IMR-90 (cell line): ENCODE data around the gene ETS1. TPM values are rescaled to one million over a fixed set of nuclear protein-coding genes. Genes with fewer than 3 reads are reported as not detected.

ENCODE experiments used
- ATAC-seq: fragments of 200-7000 bp; cut with Tn5 transposase; 2 replicates; pipeline ENCODE4 v1.9.1; 2020; ENCODE audit warnings: low read depth, mild to moderate bottlenecking, moderate library complexity
- BruUV-seq: library from RNA; stranded (reverse); fragments of 400-500 nt; replicated peaks from 2 replicates; lab custom pipeline; 2021; lab: Mats Ljungman, UMichigan
- CTCF ChIA-PET: fragments of 300-600 bp; formaldehyde crosslinking; extraction: SDS; loops from one replicate; lab custom pipeline; 2021; ENCODE audit warnings: antibody characterized with exemption; lab: Yijun Ruan, JAX
- POLR2A ChIA-PET: fragments of 300-600 bp; sonication (Branson Sonifier 250); formaldehyde crosslinking; loops from one replicate; lab custom pipeline; 2022; ENCODE audit warnings: antibody characterized with exemption; ENCODE audit not compliant: unreplicated experiment; lab: Charles Lee
- DNase-seq: peaks from one replicate; pipeline ENCODE4 v3.0.0; 2013
- H2AFZ ChIP-seq: replicated peaks from 2 replicates; pipeline ENCODE3; 2013; ENCODE audit warnings: low read length, mild to moderate bottlenecking; ENCODE audit not compliant: poor library complexity
- H2AK5ac ChIP-seq: 2 replicates; pipeline ENCODE4 v1.6.1; 2013; ENCODE audit warnings: low read depth, low read length, inconsistent platforms
- H2AK9ac ChIP-seq: replicated peaks from 2 replicates; pipeline ENCODE3; 2013; ENCODE audit warnings: mild to moderate bottlenecking, low read depth, low read length, moderate library complexity; ENCODE audit not compliant: poor library complexity
- H2BK120ac ChIP-seq: 2 replicates; pipeline ENCODE4 v1.6.1; 2013; ENCODE audit warnings: low read depth, low read length, inconsistent platforms
- H2BK15ac ChIP-seq: 3 replicates; pipeline ENCODE4 v1.6.1; 2013; ENCODE audit warnings: low read depth, low read length, inconsistent platforms
- H2BK20ac ChIP-seq: 2 replicates; pipeline ENCODE4 v1.6.1; 2013; ENCODE audit warnings: low read depth, mild to moderate bottlenecking, inconsistent platforms, low read length, moderate library complexity
- H2BK5ac ChIP-seq: 2 replicates; pipeline ENCODE4 v1.6.1; 2013; ENCODE audit warnings: mild to moderate bottlenecking, low read depth, low read length, inconsistent platforms; ENCODE audit not compliant: poor library complexity, severe bottlenecking
- H3K14ac ChIP-seq: replicated peaks from 2 replicates; pipeline ENCODE4 v1.6.1; 2013; ENCODE audit warnings: low read depth, low read length, inconsistent platforms
- H3K18ac ChIP-seq: 2 replicates; pipeline ENCODE4 v1.6.1; 2013; ENCODE audit warnings: low read depth, low read length, control low read depth
- H3K23ac ChIP-seq: 2 replicates; pipeline ENCODE4 v1.6.1; 2013; ENCODE audit warnings: low read depth, low read length, inconsistent platforms
- H3K27ac ChIP-seq: 2 replicates; pipeline ENCODE4 v1.5.1; 2013; ENCODE audit warnings: mild to moderate bottlenecking, control low read depth, low read length; ENCODE audit not compliant: insufficient read depth
- H3K27me3 ChIP-seq: 2 replicates; pipeline ENCODE4 v1.6.1; 2013; ENCODE audit warnings: low read length; ENCODE audit not compliant: control insufficient read depth, insufficient read depth
- H3K36me3 ChIP-seq: 2 replicates; pipeline ENCODE4 v1.6.1; 2013; ENCODE audit warnings: low read length, mixed read lengths; ENCODE audit not compliant: control insufficient read depth, insufficient read depth
- H3K4ac ChIP-seq: 2 replicates; pipeline ENCODE4 v1.6.1; 2013; ENCODE audit warnings: low read depth, low read length, inconsistent platforms
- H3K4me1 ChIP-seq: 2 replicates; pipeline ENCODE4 v1.6.1; 2013; ENCODE audit warnings: low read length, mixed read lengths; ENCODE audit not compliant: control insufficient read depth, insufficient read depth
- H3K4me2 ChIP-seq: 2 replicates; pipeline ENCODE4 v1.6.1; 2013; ENCODE audit warnings: low read depth, mild to moderate bottlenecking, control low read depth, low read length, moderate library complexity
- H3K4me3 ChIP-seq: 2 replicates; pipeline ENCODE4 v1.5.1; 2013; ENCODE audit warnings: low read depth, mild to moderate bottlenecking, control low read depth, low read length, moderate library complexity; ENCODE audit not compliant: insufficient read depth
- H3K56ac ChIP-seq: 2 replicates; pipeline ENCODE4 v1.6.1; 2013; ENCODE audit warnings: low read length, inconsistent platforms; ENCODE audit not compliant: insufficient read depth; ENCODE audit errors: extremely low read depth
- H3K79me1 ChIP-seq, 2 experiments: 2 replicates each; pipeline ENCODE4 v1.6.1; 2013; ENCODE audit warnings: low read length in 2 of 2, inconsistent platforms in 1 of 2, low read depth in 1 of 2
- H3K9ac ChIP-seq: 2 replicates; pipeline ENCODE4 v1.6.1; 2013; ENCODE audit warnings: low read depth, low read length, control low read depth
- H3K9me1 ChIP-seq: 2 replicates; pipeline ENCODE4 v1.6.1; 2013; ENCODE audit warnings: low read length, inconsistent platforms; ENCODE audit not compliant: insufficient read depth
- H3K9me3 ChIP-seq: 2 replicates; pipeline ENCODE4 v1.6.1; 2013; ENCODE audit warnings: low read length; ENCODE audit not compliant: control insufficient read depth, insufficient read depth
- H4K20me1 ChIP-seq: 2 replicates; pipeline ENCODE4 v1.6.1; 2013; ENCODE audit warnings: low read length, inconsistent platforms; ENCODE audit not compliant: insufficient read depth
- H4K5ac ChIP-seq: 2 replicates; pipeline ENCODE4 v1.6.1; 2013; ENCODE audit warnings: mild to moderate bottlenecking, low read depth, low read length, control low read depth
- H4K8ac ChIP-seq, 2 experiments: 2 replicates each; pipeline ENCODE4 v1.6.1; 2013; ENCODE audit warnings: low read depth in 2 of 2, low read length in 2 of 2, control low read depth in 1 of 2, inconsistent platforms in 1 of 2
- H4K91ac ChIP-seq: 2 replicates; pipeline ENCODE4 v1.6.1; 2013; ENCODE audit warnings: low read depth, low read length, inconsistent platforms; ENCODE audit not compliant: insufficient read depth
- BHLHE40 ChIP-seq: fragments of 150-350 bp; IDR thresholded peaks from 2 replicates; pipeline ENCODE4 v1.6.1; 2016; ENCODE audit warnings: mild to moderate bottlenecking, low read depth, low read length
- CEBPB ChIP-seq: IDR thresholded peaks from 2 replicates; pipeline ENCODE4 v1.6.1; 2012; ENCODE audit warnings: low read depth, low read length, improper control_type of control experiment
- CHD1 ChIP-seq: IDR thresholded peaks from 2 replicates; pipeline ENCODE4 v1.6.1; 2012; ENCODE audit warnings: low read depth, low read length, improper control_type of control experiment
- FOS ChIP-seq: fragments of 150-350 bp; IDR thresholded peaks from 2 replicates; pipeline ENCODE4 v1.6.1; 2016; ENCODE audit warnings: low read depth, low read length
- MAZ ChIP-seq: IDR thresholded peaks from 2 replicates; pipeline ENCODE4 v1.6.1; 2012; ENCODE audit warnings: low read depth, mild to moderate bottlenecking, low read length, improper control_type of control experiment, moderate library complexity, borderline replicate concordance
- MXI1 ChIP-seq: IDR thresholded peaks from 2 replicates; pipeline ENCODE4 v1.6.1; 2012; ENCODE audit warnings: low read depth, mild to moderate bottlenecking, low read length, moderate library complexity, borderline replicate concordance
- POLR2A ChIP-seq: IDR thresholded peaks from 2 replicates; pipeline ENCODE4 v1.6.1; 2012; ENCODE audit warnings: mild to moderate bottlenecking, low read depth, low read length
- RAD21 ChIP-seq: IDR thresholded peaks from 2 replicates; pipeline ENCODE4 v1.6.1; 2012; ENCODE audit warnings: low read length, improper control_type of control experiment
- RCOR1 ChIP-seq: IDR thresholded peaks from 2 replicates; pipeline ENCODE4 v1.6.1; 2012; ENCODE audit warnings: mild to moderate bottlenecking, low read length, improper control_type of control experiment; ENCODE audit not compliant: insufficient replicate concordance
- RFX5 ChIP-seq: IDR thresholded peaks from 2 replicates; pipeline ENCODE4 v1.8.0; 2012; ENCODE audit warnings: low read depth, mild to moderate bottlenecking, low read length, moderate library complexity
- WGBS, 2 experiments: methylation state at CpG; one replicate each; pipeline versions ENCODE4 v1.1.5 to v1.1.7; 2013; ENCODE audit warnings: missing lambda C conversion rate in 2 of 2; ENCODE audit not compliant: insufficient read length in 1 of 2; ENCODE audit errors: extremely low coverage in 2 of 2; 5-methylcytosine and 5-hydroxymethylcytosine counted together
- dilution Hi-C: fragments of 300-500 bp; cut with HindIII; formaldehyde crosslinking; loops from one replicate; pipeline ENCODE4 v1.14.3; 2018; ENCODE audit warnings: low sequenced_read_pairs; ENCODE audit not compliant: unreplicated experiment
- in situ Hi-C: fragments of 300-500 bp; cut with MboI; formaldehyde crosslinking; loops from 3 replicates; pipeline ENCODE4 v1.14.3; 2019; ENCODE audit warnings: low sequenced_read_pairs, inconsistent platforms, mixed read lengths
- intact Hi-C: fragments of 100-400 bp; cut with micrococcal nuclease; formaldehyde crosslinking; loops from 2 replicates; pipeline ENCODE4 v1.10.0; 2022
- polyA plus RNA-seq, 3 experiments: library from polyadenylated mRNA; depleted of rRNA; stranded (reverse); fragments of >200 nt; gene quantifications; 2 replicates each; pipeline ENCODE4 v1.2.3, GENCODE V29; 2012; ENCODE audit warnings: low replicate concordance in 1 of 3
- total RNA-seq: library from RNA; depleted of rRNA; stranded (reverse); fragments of >200 nt; gene quantifications from 2 replicates; pipeline ENCODE4 v1.2.3, GENCODE V29; 2012
- TF ChIP-seq, protein P1 (sequence below): fragments of 150-350 bp; IDR thresholded peaks from 2 replicates; pipeline ENCODE4 v1.6.1; 2017; ENCODE audit warnings: mild to moderate bottlenecking, antibody characterized with exemption, low read length, low read depth
- TF ChIP-seq, protein P2 (sequence below): fragments of 150-350 bp; IDR thresholded peaks from 2 replicates; pipeline ENCODE4 v1.6.1; 2016; ENCODE audit warnings: low read depth, mild to moderate bottlenecking, low read length, moderate library complexity, borderline replicate concordance
- TF ChIP-seq, protein P3 (sequence below): conservative IDR thresholded peaks from 2 replicates; pipeline ENCODE4 v1.5.1; 2012; ENCODE audit warnings: mild to moderate bottlenecking, low read depth, low read length, improper control_type of control experiment

ETS1 gene
- total and polyA plus RNA-seq, 2 of the 4 experiments (the other 2 are of a cell fraction), result 41.2 to 56.3 TPM

DNA sequence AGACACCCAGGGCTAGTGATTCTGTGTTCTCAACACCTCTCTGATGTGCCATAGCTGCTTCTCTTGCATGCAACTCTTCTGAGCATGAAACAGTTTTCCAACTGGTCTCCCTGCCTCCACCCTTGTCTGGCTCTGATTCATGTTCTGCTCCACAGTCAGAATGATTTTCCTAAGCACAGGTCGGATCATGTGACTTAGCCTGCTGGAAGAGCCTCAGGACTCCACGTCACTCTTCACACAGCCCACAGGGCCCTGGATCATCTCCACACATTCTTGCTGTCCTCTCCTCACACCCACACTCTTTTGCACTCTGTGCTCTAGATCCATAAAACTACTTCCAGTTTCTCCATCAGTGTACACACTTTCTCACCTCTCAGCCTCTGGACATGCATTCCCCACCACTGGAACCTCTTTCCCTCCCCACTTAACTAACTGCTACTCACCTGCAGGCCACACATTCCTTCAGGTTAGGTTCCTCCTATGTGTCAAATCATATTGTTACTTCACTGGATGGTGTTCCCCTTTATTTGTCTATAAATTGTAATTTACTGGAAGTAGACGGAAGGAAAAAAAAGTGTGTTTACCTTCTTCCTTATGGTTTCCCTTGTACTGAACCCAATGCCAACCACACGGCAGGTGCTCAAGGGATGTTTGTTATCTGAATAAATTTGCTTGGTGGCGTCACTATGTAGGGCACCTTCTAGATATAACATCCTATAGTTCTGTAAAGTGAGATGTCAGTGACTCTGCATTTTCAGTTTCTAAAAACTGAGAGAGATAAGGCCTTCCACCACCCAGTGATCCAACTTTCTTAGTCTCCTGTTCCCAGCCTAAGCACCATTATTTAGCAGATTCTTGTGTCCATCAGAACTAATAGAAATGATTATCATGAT lies 133.7 kb downstream of the ETS1 start:
- no peak overlapping the region for H3K4me3 ChIP-seq
- dilution Hi-C loops, result no loop called here
- H4K20me1 ChIP-seq, result no peaks in the 10 kb centered on the region
- ATAC-seq (peak; percentile 82), DNase-seq (peak; percentile 99)
- peak overlapping the region; percentile 66 for H3K18ac ChIP-seq
- in situ Hi-C loops, result no loop called here
- no peaks in the 10 kb centered on the region for H3K9me3 ChIP-seq
- peak overlapping the region; percentile 22; the same call in 1 of the 2 replicates for H3K56ac ChIP-seq
- H3K9ac ChIP-seq, result no peak overlapping the region
- H4K5ac ChIP-seq, result 0 out of 2 replicates have a peak overlapping the region, but pooled peaks have one; percentile 43
- peak overlapping the region; percentile 71 for H4K91ac ChIP-seq
- H2AK5ac ChIP-seq, result peak overlapping the region; percentile 94
- intact Hi-C loops, result loop anchor here (2.0 kb wide), 1 partner anchor 163 kb away; no protein-coding TSS in a partner anchor
- peaks cover 33% of the 10 kb centered on the region for H3K9me1 ChIP-seq
- H3K27me3 ChIP-seq, result no peaks in the 10 kb centered on the region
- H3K27ac ChIP-seq, result peak overlapping the region; percentile 41; the same call in 1 of the 2 replicates
- no TSS peak for BruUV-seq
- peak overlapping the region in 1 of 2 experiments; percentile 85; a peak in 2 of 4 replicates for H4K8ac ChIP-seq
- H3K23ac ChIP-seq, result peak overlapping the region; percentile 90
- H2BK20ac ChIP-seq, result peak overlapping the region; percentile 75
- H3K14ac ChIP-seq, result peak overlapping the region; percentile 93
- peak overlapping the region; percentile 44; the same call in 1 of the 2 replicates for H3K4me2 ChIP-seq
- peak overlapping the region; percentile 72; the same call in 2 of the 3 replicates for H2BK15ac ChIP-seq
- CTCF ChIA-PET, result no interaction called here
- H2AK9ac ChIP-seq, result peak overlapping the region; percentile 80
- POLR2A ChIA-PET, result no interaction called here
- peaks cover 14% of the 10 kb centered on the region for H3K36me3 ChIP-seq
- peak overlapping the region; percentile 87 for H3K4ac ChIP-seq
- H3K4me1 ChIP-seq, result peaks cover 19% of the 10 kb centered on the region
- WGBS, 2 experiments, result 0% methylated on average over 2 of the region's 5 CpGs; no CpG with 5 or more reads in 1 of the 2 experiments
- peaks cover 18 to 37% of the 10 kb centered on the region in 2 experiments; a peak in 3 of 4 replicates for H3K79me1 ChIP-seq
- peak overlapping the region; percentile 79 for H2BK5ac ChIP-seq
- peak overlapping the region; percentile 76 for H2AFZ ChIP-seq
- H2BK120ac ChIP-seq, result peak overlapping the region; percentile 84
- no peak for TF ChIP-seq MXI1
- TF ChIP-seq, protein P1, sequence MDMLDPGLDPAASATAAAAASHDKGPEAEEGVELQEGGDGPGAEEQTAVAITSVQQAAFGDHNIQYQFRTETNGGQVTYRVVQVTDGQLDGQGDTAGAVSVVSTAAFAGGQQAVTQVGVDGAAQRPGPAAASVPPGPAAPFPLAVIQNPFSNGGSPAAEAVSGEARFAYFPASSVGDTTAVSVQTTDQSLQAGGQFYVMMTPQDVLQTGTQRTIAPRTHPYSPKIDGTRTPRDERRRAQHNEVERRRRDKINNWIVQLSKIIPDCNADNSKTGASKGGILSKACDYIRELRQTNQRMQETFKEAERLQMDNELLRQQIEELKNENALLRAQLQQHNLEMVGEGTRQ, result peak; percentile 93
- TF ChIP-seq, protein P2, sequence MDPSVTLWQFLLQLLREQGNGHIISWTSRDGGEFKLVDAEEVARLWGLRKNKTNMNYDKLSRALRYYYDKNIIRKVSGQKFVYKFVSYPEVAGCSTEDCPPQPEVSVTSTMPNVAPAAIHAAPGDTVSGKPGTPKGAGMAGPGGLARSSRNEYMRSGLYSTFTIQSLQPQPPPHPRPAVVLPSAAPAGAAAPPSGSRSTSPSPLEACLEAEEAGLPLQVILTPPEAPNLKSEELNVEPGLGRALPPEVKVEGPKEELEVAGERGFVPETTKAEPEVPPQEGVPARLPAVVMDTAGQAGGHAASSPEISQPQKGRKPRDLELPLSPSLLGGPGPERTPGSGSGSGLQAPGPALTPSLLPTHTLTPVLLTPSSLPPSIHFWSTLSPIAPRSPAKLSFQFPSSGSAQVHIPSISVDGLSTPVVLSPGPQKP, result no peak
- TF ChIP-seq, protein P3, sequence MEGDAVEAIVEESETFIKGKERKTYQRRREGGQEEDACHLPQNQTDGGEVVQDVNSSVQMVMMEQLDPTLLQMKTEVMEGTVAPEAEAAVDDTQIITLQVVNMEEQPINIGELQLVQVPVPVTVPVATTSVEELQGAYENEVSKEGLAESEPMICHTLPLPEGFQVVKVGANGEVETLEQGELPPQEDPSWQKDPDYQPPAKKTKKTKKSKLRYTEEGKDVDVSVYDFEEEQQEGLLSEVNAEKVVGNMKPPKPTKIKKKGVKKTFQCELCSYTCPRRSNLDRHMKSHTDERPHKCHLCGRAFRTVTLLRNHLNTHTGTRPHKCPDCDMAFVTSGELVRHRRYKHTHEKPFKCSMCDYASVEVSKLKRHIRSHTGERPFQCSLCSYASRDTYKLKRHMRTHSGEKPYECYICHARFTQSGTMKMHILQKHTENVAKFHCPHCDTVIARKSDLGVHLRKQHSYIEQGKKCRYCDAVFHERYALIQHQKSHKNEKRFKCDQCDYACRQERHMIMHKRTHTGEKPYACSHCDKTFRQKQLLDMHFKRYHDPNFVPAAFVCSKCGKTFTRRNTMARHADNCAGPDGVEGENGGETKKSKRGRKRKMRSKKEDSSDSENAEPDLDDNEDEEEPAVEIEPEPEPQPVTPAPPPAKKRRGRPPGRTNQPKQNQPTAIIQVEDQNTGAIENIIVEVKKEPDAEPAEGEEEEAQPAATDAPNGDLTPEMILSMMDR, result no peak
- peak; percentile 73; the same call in 1 of the 2 replicates for TF ChIP-seq BHLHE40
- TF ChIP-seq RFX5, result no peak
- no peak for TF ChIP-seq RCOR1
- TF ChIP-seq CEBPB, result no peak
- TF ChIP-seq MAZ, result 0 out of 2 replicates have a peak, but pooled peaks have one; percentile 43
- TF ChIP-seq POLR2A, result no peak
- peak; percentile 59 for TF ChIP-seq FOS
- TF ChIP-seq RAD21, result peak; percentile 35
- TF ChIP-seq CHD1, result no peak
